IPS DF 6.9 (cell line): ENCODE results near the gene FKBP1A.

Experiments used
- DNase-seq: peaks from one replicate; pipeline ENCODE4 v3.0.0-alpha.2; 2013; ENCODE audit warnings: low read depth, low spot score
- H3K27ac ChIP-seq: one replicate; pipeline ENCODE4 v1.5.1; 2013; ENCODE audit warnings: low read length, control low read depth
- H3K27me3 ChIP-seq: 2 replicates; pipeline ENCODE4 v1.6.1; 2013; ENCODE audit warnings: mild to moderate bottlenecking, low read length; ENCODE audit not compliant: control insufficient read depth, insufficient read depth
- H3K36me3 ChIP-seq: 2 replicates; pipeline ENCODE4 v1.6.1; 2013; ENCODE audit warnings: low read length; ENCODE audit not compliant: control insufficient read depth, insufficient read depth
- H3K4me1 ChIP-seq: 2 replicates; pipeline ENCODE4 v1.6.1; 2013; ENCODE audit warnings: low read length; ENCODE audit not compliant: control insufficient read depth, insufficient read depth
- H3K4me3 ChIP-seq: 2 replicates; pipeline ENCODE4 v1.5.1; 2013; ENCODE audit warnings: mild to moderate bottlenecking, low read length
- H3K9me3 ChIP-seq: 2 replicates; pipeline ENCODE4 v1.6.1; 2013; ENCODE audit warnings: low read length, inconsistent platforms; ENCODE audit not compliant: control insufficient read depth, insufficient read depth
- WGBS: extraction: QIAGEN DNeasy Blood & Tissue Kit; methylation state at CpG from one replicate; pipeline ENCODE4 v1.1.7; 2013; ENCODE audit warnings: mixed read lengths, missing lambda C conversion rate; ENCODE audit not compliant: insufficient read length, insufficient coverage; 5-methylcytosine and 5-hydroxymethylcytosine counted together

The FKBP1A gene

GRCh38 chr20:1326031-1326930, 66.6 kb downstream of the FKBP1A start:
- Histone ChIP-seq H3K27ac (no peak overlapping the region), H3K36me3 (no peaks in the 10 kb centered on the region; the same call in 1 of the 2 replicates), H3K4me1 (no peaks in the 10 kb centered on the region), H3K9me3 (no peaks in the 10 kb centered on the region), H3K4me3 (peak overlapping the region; percentile 56; the same call in 1 of the 2 replicates), H3K27me3 (no peaks in the 10 kb centered on the region)
- WGBS = no CpG with 5 or more reads among the region's 10 CpGs
- no peak for DNase-seq

- WGBS = no CpG with 5 or more reads among the region's 56 CpGs
- peak overlapping the region; percentile 56; the same call in 1 of the 2 replicates for H3K4me3 ChIP-seq
- no peaks in the 10 kb centered on the region; the same call in 1 of the 2 replicates for H3K36me3 ChIP-seq
- no peaks in the 10 kb centered on the region for H3K9me3 ChIP-seq
- H3K27me3 ChIP-seq = no peaks in the 10 kb centered on the region
- no peak overlapping the region for H3K27ac ChIP-seq
- H3K4me1 ChIP-seq = no peaks in the 10 kb centered on the region
- peak; percentile 87 for DNase-seq
Measured at GRCh38 chr20:1325173-1326030, 67.5 kb downstream of the FKBP1A start.

- H3K27me3 ChIP-seq = no peaks in the 10 kb centered on the region
- no peak for DNase-seq
- no peaks in the 10 kb centered on the region; the same call in 1 of the 2 replicates for H3K36me3 ChIP-seq
- H3K4me3 ChIP-seq = peak overlapping the region; percentile 56; the same call in 1 of the 2 replicates
- H3K4me1 ChIP-seq = no peaks in the 10 kb centered on the region
- H3K9me3 ChIP-seq = no peaks in the 10 kb centered on the region
- WGBS = no CpG with 5 or more reads among the region's 15 CpGs
- H3K27ac ChIP-seq = no peak overlapping the region
Measured at GRCh38 chr20:1324598-1325172, 68.2 kb downstream of the FKBP1A start.

GRCh38 chr20:1323830-1324597, 68.8 kb downstream of the FKBP1A start:
- H3K4me1 ChIP-seq = no peaks in the 10 kb centered on the region
- H3K9me3 ChIP-seq = no peaks in the 10 kb centered on the region
- H3K36me3 ChIP-seq = no peaks in the 10 kb centered on the region; the same call in 1 of the 2 replicates
- no peak for DNase-seq
- whole genome bisulfite sequencing = no CpG with 5 or more reads among the region's 12 CpGs
- H3K27ac ChIP-seq = no peak overlapping the region
- H3K27me3 ChIP-seq = no peaks in the 10 kb centered on the region
- H3K4me3 ChIP-seq = no peak overlapping the region

- no peak overlapping the region for H3K27ac ChIP-seq
- WGBS = no CpG with 5 or more reads among the region's 6 CpGs
- H3K27me3 ChIP-seq = no peaks in the 10 kb centered on the region
- H3K36me3 ChIP-seq = no peaks in the 10 kb centered on the region; the same call in 1 of the 2 replicates
- DNase-seq = no peak
- no peaks in the 10 kb centered on the region for H3K9me3 ChIP-seq
- H3K4me1 ChIP-seq = no peaks in the 10 kb centered on the region
- H3K4me3 ChIP-seq = no peak overlapping the region
Measured at GRCh38 chr20:1323256-1323655, 69.6 kb downstream of the FKBP1A start.

GRCh38 chr20:1322511-1323245, 70.2 kb downstream of the FKBP1A start:
- no peaks in the 10 kb centered on the region for H3K27me3 ChIP-seq
- no peaks in the 10 kb centered on the region for H3K9me3 ChIP-seq
- WGBS = no CpG with 5 or more reads among the region's 11 CpGs
- H3K4me1 ChIP-seq = no peaks in the 10 kb centered on the region
- no peaks in the 10 kb centered on the region; the same call in 1 of the 2 replicates for H3K36me3 ChIP-seq
- DNase-seq = no peak
- no peak overlapping the region for H3K27ac ChIP-seq
- H3K4me3 ChIP-seq = no peak overlapping the region

- Histone ChIP-seq H3K27me3 (no peaks in the 10 kb centered on the region), H3K27ac (no peak overlapping the region), H3K4me3 (no peak overlapping the region), H3K4me1 (no peaks in the 10 kb centered on the region), H3K36me3 (no peaks in the 10 kb centered on the region; the same call in 1 of the 2 replicates), H3K9me3 (no peaks in the 10 kb centered on the region)
- DNase-seq = no peak
- WGBS = no CpG with 5 or more reads among the region's 4 CpGs
Measured at GRCh38 chr20:1321654-1321939, 71.3 kb downstream of the FKBP1A start.

- Histone ChIP-seq H3K27ac (no peak overlapping the region), H3K36me3 (no peaks in the 10 kb centered on the region; the same call in 1 of the 2 replicates), H3K4me3 (no peak overlapping the region), H3K4me1 (no peaks in the 10 kb centered on the region), H3K27me3 (no peaks in the 10 kb centered on the region), H3K9me3 (no peaks in the 10 kb centered on the region)
- no CpG with 5 or more reads among the region's 17 CpGs for WGBS
- DNase-seq = no peak
Measured at GRCh38 chr20:1320902-1321653, 71.8 kb downstream of the FKBP1A start.

GRCh38 chr20:1320016-1320415, 72.8 kb downstream of the FKBP1A start:
- no CpG with 5 or more reads among the region's 6 CpGs for WGBS
- H3K4me1 ChIP-seq = no peaks in the 10 kb centered on the region
- H3K36me3 ChIP-seq = no peaks in the 10 kb centered on the region; the same call in 1 of the 2 replicates
- H3K4me3 ChIP-seq = no peak overlapping the region
- H3K27me3 ChIP-seq = no peaks in the 10 kb centered on the region
- no peak overlapping the region for H3K27ac ChIP-seq
- DNase-seq = no peak
- H3K9me3 ChIP-seq = no peaks in the 10 kb centered on the region
